ENCODE results near the gene BAD. TPM values are rescaled to one million over a fixed set of nuclear protein-coding genes. Genes with fewer than 3 reads are reported as not detected.

The BAD gene
- total RNA-seq, 2 donors from 2014 or later: 86.0 to 89.6 TPM

- Histone ChIP-seq H3K36me3 (peaks cover 14% of the 10 kb centered on the region), H3K9ac (ENCODE audit: low read depth in 2 of 2, low read length in 2 of 2) (no peak overlapping the region), H3K4me1 (peaks cover 1% of the 10 kb centered on the region), H3K27ac (no peak overlapping the region), H3K9me3 (no peaks in the 10 kb centered on the region), H3K27me3 (no peaks in the 10 kb centered on the region), H3K4me3 (no peak overlapping the region)
- intact Hi-C loops (cut with DNase I): no loop called here
- TF ChIP-seq CTCF (IDR thresholded peaks at IDR 0.05): no peak
- DNase-seq: no peak
Measured at GRCh38 chr11:64258356-64258755, 26.1 kb downstream of the BAD start.

GRCh38 chr11:64256300-64256699, 28.2 kb downstream of the BAD start:
- Histone ChIP-seq H3K4me1 (peaks cover 9% of the 10 kb centered on the region), H3K9me3 (no peaks in the 10 kb centered on the region), H3K36me3 (peaks cover 14% of the 10 kb centered on the region), H3K27ac (no peak overlapping the region), H3K4me3 (no peak overlapping the region), H3K9ac (ENCODE audit: low read depth in 2 of 2, low read length in 2 of 2) (no peak overlapping the region), H3K27me3 (no peaks in the 10 kb centered on the region)
- intact Hi-C loops (cut with DNase I): no loop called here
- TF ChIP-seq CTCF (IDR thresholded peaks at IDR 0.05): no peak
- DNase-seq: no peak

- Histone ChIP-seq H3K4me1 (peaks cover 9% of the 10 kb centered on the region), H3K9ac (ENCODE audit: low read depth in 2 of 2, low read length in 2 of 2) (no peak overlapping the region), H3K27me3 (no peaks in the 10 kb centered on the region), H3K4me3 (no peak overlapping the region), H3K9me3 (no peaks in the 10 kb centered on the region), H3K27ac (no peak overlapping the region), H3K36me3 (peaks cover 14% of the 10 kb centered on the region)
- intact Hi-C loops (cut with DNase I): no loop called here
- DNase-seq: no peak
- TF ChIP-seq CTCF (IDR thresholded peaks at IDR 0.05): no peak
Measured at GRCh38 chr11:64255135-64256128, 29.0 kb downstream of the BAD start.

- H3K36me3 ChIP-seq: peaks cover 12% of the 10 kb centered on the region
- TF ChIP-seq CTCF (IDR thresholded peaks at IDR 0.05): no peak
- intact Hi-C loops (cut with DNase I): no loop called here
Measured at GRCh38 chr11:64254326-64254725, 30.1 kb downstream of the BAD start.

GRCh38 chr11:64253481-64253880, 31.0 kb downstream of the BAD start:
- TF ChIP-seq CTCF (IDR thresholded peaks at IDR 0.05): no peak
- H3K9me3 ChIP-seq: no peaks in the 10 kb centered on the region
- H3K27me3 ChIP-seq: no peaks in the 10 kb centered on the region
- H3K4me1 ChIP-seq: peaks cover 9% of the 10 kb centered on the region
- no peak for DNase-seq
- peak overlapping the region in 1 of 2 donors; percentile 14 for H3K9ac ChIP-seq (ENCODE audit: low read depth in 2 of 2, low read length in 2 of 2)
- intact Hi-C loops (cut with DNase I): no loop called here
- H3K27ac ChIP-seq: no peak overlapping the region
- no peak overlapping the region for H3K4me3 ChIP-seq
- H3K36me3 ChIP-seq: peaks cover 5% of the 10 kb centered on the region

More at GRCh38 chr11:64254326-64254725, 30.1 kb downstream of the BAD start:
- Histone ChIP-seq H3K9me3 (no peaks in the 10 kb centered on the region), H3K27ac (no peak overlapping the region), H3K4me1 (peaks cover 9% of the 10 kb centered on the region), H3K4me3 (no peak overlapping the region), H3K9ac (ENCODE audit: low read depth in 2 of 2, low read length in 2 of 2) (no peak overlapping the region), H3K27me3 (no peaks in the 10 kb centered on the region)
- no peak for DNase-seq

All from colonic mucosa (tissue), 4 donors.